H7 (cell line): Measurements from ENCODE around the gene INVS. TPM values are rescaled to one million over a fixed set of nuclear protein-coding genes. Genes with fewer than 3 reads are reported as not detected.

Experiments
- DNase-seq: peaks from one replicate; pipeline ENCODE4 v3.0.0; 2012
- H3K27me3 ChIP-seq: 2 replicates; pipeline ENCODE4 v1.6.0; 2011; ENCODE audit warnings: mild to moderate bottlenecking, low read length; ENCODE audit not compliant: control insufficient read depth, insufficient read depth
- H3K36me3 ChIP-seq: replicated peaks from 2 replicates; pipeline ENCODE4 v1.5.1; 2011; ENCODE audit warnings: low read length; ENCODE audit not compliant: control insufficient read depth, insufficient read depth
- H3K4me3 ChIP-seq: 2 replicates; pipeline ENCODE4 v1.5.1; 2011; ENCODE audit warnings: low read depth, mild to moderate bottlenecking, control low read depth, low read length, moderate library complexity; ENCODE audit not compliant: insufficient read depth
- total RNA-seq: library from RNA; depleted of rRNA; stranded (reverse); fragments of >200 nt; shearing (Covaris generic); gene quantifications from 2 replicates; pipeline ENCODE4 v1.2.3, GENCODE V29; 2014

Gene INVS
- total RNA-seq, 1 experiment from 2014 or later = 9.4 TPM

DNA sequence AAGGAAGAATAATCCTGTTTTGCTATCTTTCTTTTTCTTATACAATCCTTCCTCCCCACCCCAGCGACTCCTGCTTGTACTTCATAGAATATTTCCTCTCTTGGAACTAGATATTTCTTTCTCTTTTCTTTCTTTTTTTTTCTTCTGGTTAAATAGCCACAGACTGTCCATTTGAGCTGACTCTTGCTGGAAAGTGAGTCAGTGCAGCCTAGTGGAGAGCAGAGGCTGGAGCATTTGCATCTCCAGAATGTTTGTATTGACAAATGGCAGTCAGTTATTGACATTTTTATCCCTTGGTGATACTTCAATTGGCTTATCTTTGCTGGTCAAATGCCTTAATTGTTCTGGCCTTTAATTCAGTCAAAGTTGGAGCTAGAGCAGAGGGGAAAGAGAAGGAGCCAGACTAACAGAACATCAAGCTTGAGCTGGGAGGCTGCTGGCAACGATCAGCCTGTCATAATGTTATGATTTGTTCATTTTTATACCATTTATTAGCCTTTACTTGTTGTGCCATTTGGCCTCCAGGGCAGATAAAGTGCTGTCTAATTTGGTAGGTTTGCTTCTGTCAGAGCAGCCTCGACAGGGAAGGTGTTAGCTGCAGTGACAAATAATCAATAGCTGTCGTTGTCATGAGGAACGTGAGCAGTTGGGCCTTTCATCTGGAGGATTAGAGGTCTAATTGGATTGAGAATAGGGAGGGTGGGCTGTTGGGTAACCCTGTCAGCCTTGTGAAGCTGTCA, 69.0 kb downstream of the INVS start:
- H3K4me3 ChIP-seq = no peak overlapping the region
- H3K27me3 ChIP-seq = no peaks in the 10 kb centered on the region
- H3K36me3 ChIP-seq = no peaks in the 10 kb centered on the region
- DNase-seq = no peak

- H3K4me3 ChIP-seq = no peak overlapping the region
- H3K36me3 ChIP-seq = no peaks in the 10 kb centered on the region
- no peak for DNase-seq
- no peaks in the 10 kb centered on the region for H3K27me3 ChIP-seq
These were observed 71.0 kb downstream of the INVS start for GRCh38 chr9:100170085-100170484.

DNA sequence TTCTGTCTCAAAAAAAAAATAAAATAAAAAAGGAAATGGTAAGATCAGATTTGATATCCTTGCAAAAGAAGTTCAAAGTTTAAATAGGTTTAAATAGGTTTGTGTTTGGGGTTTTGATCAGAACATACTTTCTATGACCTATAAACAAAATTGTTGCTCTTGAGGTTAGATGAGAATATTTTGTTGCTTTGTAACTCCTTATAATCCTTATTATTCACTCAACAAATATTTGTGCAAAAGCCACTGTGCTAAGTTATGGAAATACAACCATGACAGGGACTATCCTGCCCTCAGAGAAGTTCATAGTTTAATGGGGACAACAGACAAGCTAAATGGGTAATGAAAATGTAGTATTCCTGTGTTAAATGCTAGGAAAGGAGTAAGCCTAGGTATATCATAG, 71.5 kb downstream of the INVS start:
- no peaks in the 10 kb centered on the region for H3K36me3 ChIP-seq
- DNase-seq = no peak
- H3K4me3 ChIP-seq = no peak overlapping the region
- H3K27me3 ChIP-seq = no peaks in the 10 kb centered on the region

DNA sequence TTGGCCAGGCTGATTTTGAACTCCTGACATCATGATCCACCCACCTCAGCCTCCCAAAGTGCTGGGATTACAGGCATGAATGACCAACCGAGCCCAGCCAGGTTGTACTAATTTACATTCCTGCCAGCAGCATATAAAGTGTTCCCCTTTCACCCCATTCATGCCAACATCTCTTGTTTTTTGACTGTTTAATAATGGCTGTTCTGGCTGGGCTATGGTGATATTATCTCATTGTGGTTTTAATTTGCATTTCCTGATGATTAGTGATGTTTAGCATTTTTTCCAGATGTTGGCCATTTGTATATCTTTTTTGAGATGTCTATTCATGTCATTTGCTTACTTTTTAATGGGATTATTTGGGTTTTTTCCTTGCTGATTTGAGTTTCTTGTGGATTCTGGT, 87.3 kb downstream of the INVS start:
- no peaks in the 10 kb centered on the region for H3K36me3 ChIP-seq
- H3K27me3 ChIP-seq = no peaks in the 10 kb centered on the region
- no peak for DNase-seq
- no peak overlapping the region for H3K4me3 ChIP-seq

GRCh38 chr9:100190339-100190738, 91.3 kb downstream of the INVS start:
- no peak for DNase-seq
- no peak overlapping the region for H3K4me3 ChIP-seq
- H3K36me3 ChIP-seq = no peaks in the 10 kb centered on the region
- no peaks in the 10 kb centered on the region for H3K27me3 ChIP-seq

DNA sequence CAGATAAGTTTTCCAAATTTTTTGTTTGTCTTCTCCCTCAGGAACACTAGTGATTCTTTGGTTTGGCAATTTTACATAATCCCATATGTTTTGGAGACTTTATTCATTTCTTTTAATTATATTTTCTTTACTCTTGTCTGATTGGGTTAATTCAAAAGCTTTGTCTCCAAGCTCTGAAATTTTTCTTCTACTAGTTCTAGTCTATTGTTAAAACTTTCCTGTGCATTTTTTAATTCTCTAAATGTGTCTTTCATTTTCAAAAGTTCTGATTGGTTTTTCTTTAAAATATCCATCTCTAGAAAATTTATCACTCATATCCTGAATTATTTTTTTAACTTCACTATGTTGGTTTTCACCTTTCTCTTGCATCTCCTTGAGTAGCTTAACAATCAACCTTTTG, 92.2 kb downstream of the INVS start:
- no peaks in the 10 kb centered on the region for H3K36me3 ChIP-seq
- DNase-seq = no peak
- no peaks in the 10 kb centered on the region for H3K27me3 ChIP-seq
- H3K4me3 ChIP-seq = no peak overlapping the region

GRCh38 chr9:100193078-100193477, 94.0 kb downstream of the INVS start:
- H3K36me3 ChIP-seq = no peaks in the 10 kb centered on the region
- no peak overlapping the region for H3K4me3 ChIP-seq
- no peaks in the 10 kb centered on the region for H3K27me3 ChIP-seq
- DNase-seq = no peak

DNA sequence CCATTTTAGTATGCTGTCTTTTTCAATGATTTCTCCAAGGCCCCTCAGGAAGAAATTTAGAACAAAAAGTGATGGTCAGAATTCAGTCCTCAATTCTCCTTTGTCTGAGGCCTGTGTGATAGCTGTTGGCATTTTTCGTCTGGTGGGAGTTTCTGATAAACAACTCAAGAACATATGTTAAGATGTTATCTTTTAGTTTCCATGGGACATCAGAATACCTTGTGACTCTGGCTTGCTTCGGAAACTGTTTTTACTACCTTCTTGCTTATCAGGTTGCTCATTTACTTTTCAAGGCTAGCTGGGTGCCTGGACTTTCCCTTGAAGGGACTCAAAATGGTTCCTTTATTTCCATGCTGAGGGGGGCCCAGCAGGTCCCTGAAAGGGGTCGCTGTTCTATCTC, 97.2 kb downstream of the INVS start:
- Histone ChIP-seq H3K27me3 (no peaks in the 10 kb centered on the region), H3K36me3 (no peaks in the 10 kb centered on the region), H3K4me3 (no peak overlapping the region)
- DNase-seq = no peak

DNA sequence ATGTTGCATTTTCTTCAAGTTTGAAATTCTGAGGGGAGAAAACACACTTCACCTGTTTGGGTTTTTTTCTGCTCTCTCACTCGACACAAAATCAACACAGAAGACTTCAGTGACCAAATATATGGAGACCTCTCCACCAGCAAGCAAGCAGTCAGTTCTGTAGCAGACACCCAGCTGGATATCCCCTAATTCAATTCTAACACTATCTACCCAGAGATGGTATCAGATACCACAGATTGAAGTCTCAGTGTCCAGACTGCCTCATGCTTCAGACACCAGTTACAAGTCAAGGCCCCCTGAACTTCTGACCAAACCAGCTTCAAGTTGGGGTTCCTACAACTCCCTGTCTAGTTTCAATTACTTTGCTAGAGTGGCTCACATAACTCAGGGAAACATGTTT, 97.8 kb downstream of the INVS start:
- no peaks in the 10 kb centered on the region for H3K27me3 ChIP-seq
- no peaks in the 10 kb centered on the region for H3K36me3 ChIP-seq
- no peak overlapping the region for H3K4me3 ChIP-seq
- DNase-seq = no peak

DNA sequence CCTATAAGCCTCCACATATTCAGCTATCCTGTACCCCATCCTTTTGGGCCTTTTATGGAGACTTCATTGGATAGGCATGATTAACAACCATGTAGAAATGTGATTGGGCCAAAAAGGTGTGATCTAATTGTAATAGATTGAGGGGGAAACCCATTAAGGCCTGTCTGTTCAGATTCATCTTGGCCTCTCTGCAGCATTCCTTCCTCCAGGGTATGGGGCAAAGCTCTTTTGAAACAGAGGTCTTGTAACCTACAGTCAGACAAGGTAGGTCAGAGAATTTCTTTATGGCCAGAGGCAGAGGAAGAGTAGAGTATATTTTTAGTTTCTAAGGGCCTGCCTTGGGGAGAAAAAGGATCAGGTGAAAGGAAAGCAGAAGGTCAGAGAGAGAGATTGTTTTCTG, 98.5 kb downstream of the INVS start:
- Histone ChIP-seq H3K4me3 (no peak overlapping the region), H3K27me3 (no peaks in the 10 kb centered on the region), H3K36me3 (no peaks in the 10 kb centered on the region)
- DNase-seq = no peak

DNA sequence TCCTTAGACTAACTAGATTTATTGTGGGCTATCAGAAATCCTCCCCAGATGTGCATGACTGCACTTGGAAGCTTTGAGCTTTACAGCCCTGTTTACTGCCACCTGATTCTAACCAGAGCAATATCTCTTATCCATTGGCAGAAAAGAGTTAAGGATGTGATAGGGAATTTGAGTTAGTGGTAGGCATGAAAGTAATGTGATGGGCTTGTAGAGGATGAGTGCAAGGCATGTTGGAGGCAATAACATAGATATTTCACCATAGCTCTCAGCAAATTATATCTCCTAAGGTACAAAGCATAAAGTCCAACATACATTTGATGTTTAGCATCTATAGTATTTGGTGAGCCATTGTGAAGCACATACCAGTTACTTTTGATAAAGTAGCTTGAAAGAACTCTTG, 103.8 kb downstream of the INVS start:
- no peaks in the 10 kb centered on the region for H3K27me3 ChIP-seq
- no peaks in the 10 kb centered on the region for H3K36me3 ChIP-seq
- DNase-seq = no peak
- H3K4me3 ChIP-seq = no peak overlapping the region

DNA sequence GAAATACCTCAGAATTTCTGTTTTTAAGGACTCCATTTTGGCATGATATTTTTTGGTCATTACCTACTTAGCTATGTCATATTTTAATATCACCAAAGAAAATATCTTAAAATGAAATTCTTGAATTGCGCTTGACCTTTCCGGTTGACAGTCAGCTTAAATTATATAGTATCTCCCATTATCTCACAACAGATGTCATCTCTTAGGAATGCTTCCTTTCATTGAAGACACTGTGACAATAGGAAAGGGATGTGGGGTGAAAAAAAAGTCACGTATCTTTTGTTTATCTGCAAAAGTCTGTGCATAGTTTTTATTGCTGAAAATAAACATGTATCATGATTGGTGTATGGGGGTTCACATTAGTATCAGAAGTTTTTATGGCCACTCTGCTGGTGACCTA, 105.8 kb downstream of the INVS start:
- no peaks in the 10 kb centered on the region for H3K36me3 ChIP-seq
- H3K4me3 ChIP-seq = no peak overlapping the region
- H3K27me3 ChIP-seq = no peaks in the 10 kb centered on the region
- DNase-seq = no peak

GRCh38 chr9:100206899-100207298, 107.9 kb downstream of the INVS start:
- DNase-seq = no peak
- no peak overlapping the region for H3K4me3 ChIP-seq
- H3K27me3 ChIP-seq = no peaks in the 10 kb centered on the region
- H3K36me3 ChIP-seq = no peaks in the 10 kb centered on the region

DNA sequence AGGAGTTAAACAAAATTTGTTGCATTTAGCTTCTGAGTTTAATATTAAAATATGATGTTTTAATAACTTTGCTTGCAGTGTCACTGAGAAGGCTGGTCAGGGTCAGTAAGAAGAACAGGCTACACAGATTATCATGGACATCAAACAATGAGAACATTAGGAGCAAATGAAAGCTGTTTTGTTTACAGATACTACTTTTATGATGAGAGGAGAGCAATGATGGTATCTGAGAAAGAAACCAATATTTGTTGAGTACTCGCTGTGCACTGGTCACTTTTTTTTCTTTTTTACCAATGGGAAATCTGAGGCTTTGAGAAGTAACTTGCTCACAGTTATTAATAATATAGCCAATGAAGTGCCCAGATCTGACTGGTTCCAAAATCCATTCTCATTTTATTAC, 109.6 kb downstream of the INVS start:
- H3K4me3 ChIP-seq = no peak overlapping the region
- H3K36me3 ChIP-seq = no peaks in the 10 kb centered on the region
- H3K27me3 ChIP-seq = no peaks in the 10 kb centered on the region
- no peak for DNase-seq

GRCh38 chr9:100211476-100211875, 112.4 kb downstream of the INVS start:
- Histone ChIP-seq H3K27me3 (no peaks in the 10 kb centered on the region), H3K4me3 (no peak overlapping the region), H3K36me3 (no peaks in the 10 kb centered on the region)
- DNase-seq = no peak
